Neural cell (in vitro differentiated cells): ENCODE results near the gene AFAP1. TPM values are rescaled to one million over a fixed set of nuclear protein-coding genes. Genes with fewer than 3 reads are reported as not detected.

Experiments used
- H2AFZ ChIP-seq: fragments of 200-600, 300-800 bp; sonication (generic), shearing (Covaris generic); 2 replicates; pipeline ENCODE4 v1.6.0; 2014; ENCODE audit warnings: low read depth, mild to moderate bottlenecking, antibody characterized with exemption, low read length, moderate library complexity
- H3F3A ChIP-seq: fragments of 200-600 bp; shearing (Covaris generic); 2 replicates; pipeline ENCODE4 v1.6.1; 2016; ENCODE audit warnings: mild to moderate bottlenecking, moderate library complexity, mixed read lengths, antibody characterized with exemption, low read length; ENCODE audit not compliant: insufficient read depth, poor library complexity, severe bottlenecking
- H3K27ac ChIP-seq: fragments of 200-600, 300-800 bp; sonication (generic), shearing (Covaris generic); 2 replicates; pipeline ENCODE4 v1.5.1; 2014; ENCODE audit warnings: mild to moderate bottlenecking, low read length, moderate library complexity
- H3K27me3 ChIP-seq: fragments of 300-800, 200-600 bp; sonication (generic), shearing (Covaris generic); 2 replicates; pipeline ENCODE4 v1.6.0; 2014; ENCODE audit warnings: mild to moderate bottlenecking, low read depth, low read length, moderate library complexity; ENCODE audit not compliant: insufficient read depth
- H3K36me3 ChIP-seq: fragments of 300-800, 200-600 bp; sonication (generic), shearing (Covaris generic); 2 replicates; pipeline ENCODE4 v1.5.1; 2014; ENCODE audit warnings: mild to moderate bottlenecking, antibody characterized with exemption, low read length, moderate library complexity; ENCODE audit not compliant: insufficient read depth
- H3K4me2 ChIP-seq: fragments of 300-800, 200-600 bp; sonication (generic), shearing (Covaris generic); 2 replicates; pipeline ENCODE4 v1.6.0; 2014; ENCODE audit warnings: mild to moderate bottlenecking, low read length
- H3K4me3 ChIP-seq: fragments of 300-800, 200-600 bp; sonication (generic), shearing (Covaris generic); 2 replicates; pipeline ENCODE4 v1.5.1; 2014; ENCODE audit warnings: mild to moderate bottlenecking, low read length, moderate library complexity
- H3K79me2 ChIP-seq: fragments of 200-600 bp; shearing (Covaris generic); replicated peaks from 2 replicates; pipeline ENCODE4 v1.6.0; 2014; ENCODE audit warnings: mild to moderate bottlenecking, low read length, moderate library complexity; ENCODE audit not compliant: insufficient read depth
- H3K9ac ChIP-seq: fragments of 300-800, 200-600 bp; sonication (generic), shearing (Covaris generic); 2 replicates; pipeline ENCODE4 v1.6.1; 2016; ENCODE audit warnings: mild to moderate bottlenecking, low read length, mixed read lengths
- H3K9me2 ChIP-seq: fragments of 200-600 bp; shearing (Covaris generic); 2 replicates; pipeline ENCODE4 v1.6.1; 2016; ENCODE audit warnings: mild to moderate bottlenecking, low read length, mixed read lengths; ENCODE audit not compliant: insufficient read depth
- H3K9me3 ChIP-seq: fragments of 200-600, 300-800 bp; sonication (generic), shearing (Covaris generic); 2 replicates; pipeline ENCODE4 v1.6.1; 2016; ENCODE audit warnings: mild to moderate bottlenecking, mixed run types, low read length, moderate library complexity, mixed read lengths
- H4K20me1 ChIP-seq: fragments of 200-600 bp; shearing (Covaris generic); 2 replicates; pipeline ENCODE4 v1.6.1; 2016; ENCODE audit warnings: mild to moderate bottlenecking, mixed run types; ENCODE audit not compliant: insufficient read depth
- EP300 ChIP-seq: fragments of 450-650 bp; conservative IDR thresholded peaks from 2 replicates; pipeline ENCODE4 v1.6.1; 2014; ENCODE audit warnings: antibody characterized with exemption, mild to moderate bottlenecking, moderate library complexity; ENCODE audit not compliant: poor library complexity, severe bottlenecking
- EZH2 ChIP-seq: fragments of 200-600, 300-800 bp; shearing (Covaris generic), sonication (generic); IDR thresholded peaks from 2 replicates; pipeline ENCODE4 v1.6.1; 2014; ENCODE audit warnings: antibody characterized with exemption, low read length, borderline replicate concordance, mild to moderate bottlenecking; ENCODE audit not compliant: insufficient read depth, poor library complexity, severe bottlenecking
- MXI1 ChIP-seq: fragments of 450-650 bp; conservative IDR thresholded peaks from 2 replicates; pipeline ENCODE4 v1.6.1; 2014; ENCODE audit warnings: antibody characterized with exemption, mild to moderate bottlenecking; ENCODE audit not compliant: poor library complexity, severe bottlenecking
- POLR2AphosphoS5 ChIP-seq: IDR thresholded peaks from 2 replicates; pipeline ENCODE4 v1.6.1; 2012
- RAD21 ChIP-seq: fragments of 450-650 bp; conservative IDR thresholded peaks from 2 replicates; pipeline ENCODE4 v1.6.1; 2014; ENCODE audit warnings: antibody characterized with exemption, mild to moderate bottlenecking, moderate library complexity
- SMC3 ChIP-seq: fragments of 450-650 bp; conservative IDR thresholded peaks from 2 replicates; pipeline ENCODE4 v1.6.1; 2014; ENCODE audit warnings: antibody characterized with exemption, mild to moderate bottlenecking, moderate library complexity; ENCODE audit not compliant: poor library complexity
- TAF1 ChIP-seq: IDR thresholded peaks from 2 replicates; pipeline ENCODE4 v1.6.1; 2012; ENCODE audit warnings: low read depth
- polyA plus RNA-seq: library from polyadenylated mRNA; depleted of rRNA; stranded (reverse); fragments of >200 nt; gene quantifications from 2 replicates; pipeline ENCODE4 v1.2.3, GENCODE V29; 2014
- TF ChIP-seq, protein P1 (sequence below): fragments of 450-650 bp; IDR thresholded peaks from 2 replicates; pipeline ENCODE4 v1.5.1; 2014; ENCODE audit warnings: antibody characterized with exemption, mild to moderate bottlenecking, moderate library complexity; ENCODE audit not compliant: poor library complexity, severe bottlenecking
- TF ChIP-seq, protein P2 (sequence below): IDR thresholded peaks from 2 replicates; pipeline ENCODE4 v1.6.1; 2012; ENCODE audit warnings: borderline replicate concordance

Gene AFAP1
- polyA plus RNA-seq, 1 donor from 2014 or later, result 38.9 TPM

DNA sequence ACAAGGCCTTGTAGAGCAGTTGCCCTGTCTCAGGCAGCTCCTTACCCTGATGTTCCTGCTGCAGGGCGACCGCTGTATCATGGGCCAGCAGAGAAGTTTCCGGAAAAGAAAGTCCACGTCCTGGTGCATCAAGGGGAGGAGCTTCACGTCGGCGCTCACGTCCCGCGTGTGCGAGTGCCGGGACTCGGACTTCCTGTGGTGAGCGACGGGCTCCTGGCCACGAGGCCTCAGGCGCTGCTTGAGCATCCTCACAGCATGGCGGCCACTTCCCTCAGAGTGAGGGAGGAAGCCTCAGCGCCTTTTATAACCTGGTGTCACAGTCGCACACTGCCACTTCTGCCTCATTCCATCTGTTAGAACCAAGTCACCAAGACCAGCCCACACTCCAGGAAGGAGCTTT lies 225.5 kb downstream of the AFAP1 start:
- Histone ChIP-seq H3K79me2 (no peaks in the 10 kb centered on the region), H4K20me1 (no peaks in the 10 kb centered on the region), H3K4me2 (no peak overlapping the region), H3K9me2 (no peaks in the 10 kb centered on the region), H3K9ac (no peak overlapping the region), H3F3A (no peaks in the 10 kb centered on the region), H3K36me3 (no peaks in the 10 kb centered on the region), H3K27ac (no peak overlapping the region), H3K27me3 (no peaks in the 10 kb centered on the region), H2AFZ (no peak overlapping the region), H3K9me3 (no peaks in the 10 kb centered on the region), H3K4me3 (no peak overlapping the region)
- TF ChIP-seq RAD21, result no peak

DNA sequence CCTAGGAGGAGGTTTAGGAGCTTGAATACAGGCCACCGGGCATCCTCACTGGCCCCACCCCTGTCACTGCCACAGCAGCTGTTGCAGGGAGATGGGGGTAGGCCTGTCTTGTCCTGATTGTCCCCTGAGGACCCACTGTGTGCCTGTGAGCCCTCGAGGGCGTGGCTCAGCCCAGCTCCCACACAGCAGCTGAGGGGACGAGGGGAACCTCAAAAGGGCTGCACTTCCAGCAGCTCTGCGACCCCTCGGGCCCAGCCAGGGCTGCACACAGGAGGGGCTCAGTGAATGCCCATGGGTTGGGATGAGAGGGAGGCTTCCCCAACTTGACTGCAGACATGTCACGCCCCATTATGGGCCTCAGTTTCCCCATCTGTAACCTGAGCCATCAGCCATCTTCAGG lies 225.9 kb downstream of the AFAP1 start:
- Histone ChIP-seq H3K36me3 (no peaks in the 10 kb centered on the region), H3K9ac (no peak overlapping the region), H3K4me2 (no peak overlapping the region), H3K27ac (no peak overlapping the region), H3F3A (no peaks in the 10 kb centered on the region), H3K4me3 (no peak overlapping the region), H3K27me3 (no peaks in the 10 kb centered on the region), H3K9me2 (no peaks in the 10 kb centered on the region), H3K9me3 (no peaks in the 10 kb centered on the region), H2AFZ (no peak overlapping the region), H3K79me2 (no peaks in the 10 kb centered on the region), H4K20me1 (no peaks in the 10 kb centered on the region)
- no peak for TF ChIP-seq POLR2AphosphoS5
- no peak for TF ChIP-seq RAD21
- TF ChIP-seq SMC3, result no peak
- TF ChIP-seq EZH2, result no peak
- TF ChIP-seq MXI1, result no peak
- TF ChIP-seq TAF1, result no peak
- TF ChIP-seq, protein P1, sequence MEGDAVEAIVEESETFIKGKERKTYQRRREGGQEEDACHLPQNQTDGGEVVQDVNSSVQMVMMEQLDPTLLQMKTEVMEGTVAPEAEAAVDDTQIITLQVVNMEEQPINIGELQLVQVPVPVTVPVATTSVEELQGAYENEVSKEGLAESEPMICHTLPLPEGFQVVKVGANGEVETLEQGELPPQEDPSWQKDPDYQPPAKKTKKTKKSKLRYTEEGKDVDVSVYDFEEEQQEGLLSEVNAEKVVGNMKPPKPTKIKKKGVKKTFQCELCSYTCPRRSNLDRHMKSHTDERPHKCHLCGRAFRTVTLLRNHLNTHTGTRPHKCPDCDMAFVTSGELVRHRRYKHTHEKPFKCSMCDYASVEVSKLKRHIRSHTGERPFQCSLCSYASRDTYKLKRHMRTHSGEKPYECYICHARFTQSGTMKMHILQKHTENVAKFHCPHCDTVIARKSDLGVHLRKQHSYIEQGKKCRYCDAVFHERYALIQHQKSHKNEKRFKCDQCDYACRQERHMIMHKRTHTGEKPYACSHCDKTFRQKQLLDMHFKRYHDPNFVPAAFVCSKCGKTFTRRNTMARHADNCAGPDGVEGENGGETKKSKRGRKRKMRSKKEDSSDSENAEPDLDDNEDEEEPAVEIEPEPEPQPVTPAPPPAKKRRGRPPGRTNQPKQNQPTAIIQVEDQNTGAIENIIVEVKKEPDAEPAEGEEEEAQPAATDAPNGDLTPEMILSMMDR, result no peak
- TF ChIP-seq EP300, result no peak
- TF ChIP-seq, protein P2, sequence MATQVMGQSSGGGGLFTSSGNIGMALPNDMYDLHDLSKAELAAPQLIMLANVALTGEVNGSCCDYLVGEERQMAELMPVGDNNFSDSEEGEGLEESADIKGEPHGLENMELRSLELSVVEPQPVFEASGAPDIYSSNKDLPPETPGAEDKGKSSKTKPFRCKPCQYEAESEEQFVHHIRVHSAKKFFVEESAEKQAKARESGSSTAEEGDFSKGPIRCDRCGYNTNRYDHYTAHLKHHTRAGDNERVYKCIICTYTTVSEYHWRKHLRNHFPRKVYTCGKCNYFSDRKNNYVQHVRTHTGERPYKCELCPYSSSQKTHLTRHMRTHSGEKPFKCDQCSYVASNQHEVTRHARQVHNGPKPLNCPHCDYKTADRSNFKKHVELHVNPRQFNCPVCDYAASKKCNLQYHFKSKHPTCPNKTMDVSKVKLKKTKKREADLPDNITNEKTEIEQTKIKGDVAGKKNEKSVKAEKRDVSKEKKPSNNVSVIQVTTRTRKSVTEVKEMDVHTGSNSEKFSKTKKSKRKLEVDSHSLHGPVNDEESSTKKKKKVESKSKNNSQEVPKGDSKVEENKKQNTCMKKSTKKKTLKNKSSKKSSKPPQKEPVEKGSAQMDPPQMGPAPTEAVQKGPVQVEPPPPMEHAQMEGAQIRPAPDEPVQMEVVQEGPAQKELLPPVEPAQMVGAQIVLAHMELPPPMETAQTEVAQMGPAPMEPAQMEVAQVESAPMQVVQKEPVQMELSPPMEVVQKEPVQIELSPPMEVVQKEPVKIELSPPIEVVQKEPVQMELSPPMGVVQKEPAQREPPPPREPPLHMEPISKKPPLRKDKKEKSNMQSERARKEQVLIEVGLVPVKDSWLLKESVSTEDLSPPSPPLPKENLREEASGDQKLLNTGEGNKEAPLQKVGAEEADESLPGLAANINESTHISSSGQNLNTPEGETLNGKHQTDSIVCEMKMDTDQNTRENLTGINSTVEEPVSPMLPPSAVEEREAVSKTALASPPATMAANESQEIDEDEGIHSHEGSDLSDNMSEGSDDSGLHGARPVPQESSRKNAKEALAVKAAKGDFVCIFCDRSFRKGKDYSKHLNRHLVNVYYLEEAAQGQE, result no peak
